Lower lobe of right lung (tissue), 2 donors: ENCODE data around the gene HPSE2. TPM values are rescaled to one million over a fixed set of nuclear protein-coding genes. Genes with fewer than 3 reads are reported as not detected.

Experiments
- ATAC-seq, 2 donors: fragments of 200-7000 bp; cut with Tn5 transposase; one replicate each; pipeline ENCODE4 v1.9.1; 2020 to 2022; ENCODE audit warnings: mild to moderate bottlenecking in 2 of 2, moderate library complexity in 2 of 2
- DNase-seq: peaks from one replicate; pipeline ENCODE4 v3.0.0-alpha.2; 2020
- H3K27ac ChIP-seq: fragments of 200-600 bp; one replicate; pipeline ENCODE4 v1.8.0; 2022
- H3K27me3 ChIP-seq: fragments of 200-600 bp; one replicate; pipeline ENCODE4 v1.8.0; 2022; ENCODE audit warnings: low read depth
- H3K36me3 ChIP-seq: fragments of 200-600 bp; one replicate; pipeline ENCODE4 v1.8.0; 2022; ENCODE audit warnings: mild to moderate bottlenecking
- H3K4me1 ChIP-seq: fragments of 200-600 bp; one replicate; pipeline ENCODE4 v1.8.0; 2022
- H3K4me3 ChIP-seq: fragments of 200-600 bp; one replicate; pipeline ENCODE4 v1.8.0; 2022; ENCODE audit warnings: mild to moderate bottlenecking
- H3K9me3 ChIP-seq: fragments of 200-600 bp; one replicate; pipeline ENCODE4 v1.8.0; 2022
- intact Hi-C: fragments of 100-400 bp; cut with DNase I; formaldehyde crosslinking; loops from one replicate; pipeline ENCODE4 v1.11.0; 2022
- total RNA-seq: library from RNA; stranded (reverse); fragmentation: NEBNext Ultra II Directional; extraction: Animal tissue kit (Norgen Biotek cat#: 25700); gene quantifications from one replicate; pipeline ENCODE4 v1.2.1, GENCODE V29; 2021
- TF ChIP-seq, protein P1 (sequence below): fragments of 200-600 bp; IDR thresholded peaks from one replicate; pipeline ENCODE4 v1.8.0; 2022; ENCODE audit warnings: antibody characterized with exemption, mild to moderate bottlenecking
- donor health status: DM: no; HTN: yes; CAD: no; lungs with severe emphysema.

HPSE2 gene
- total RNA-seq, 1 donor from 2014 or later = 0.77 TPM

DNA sequence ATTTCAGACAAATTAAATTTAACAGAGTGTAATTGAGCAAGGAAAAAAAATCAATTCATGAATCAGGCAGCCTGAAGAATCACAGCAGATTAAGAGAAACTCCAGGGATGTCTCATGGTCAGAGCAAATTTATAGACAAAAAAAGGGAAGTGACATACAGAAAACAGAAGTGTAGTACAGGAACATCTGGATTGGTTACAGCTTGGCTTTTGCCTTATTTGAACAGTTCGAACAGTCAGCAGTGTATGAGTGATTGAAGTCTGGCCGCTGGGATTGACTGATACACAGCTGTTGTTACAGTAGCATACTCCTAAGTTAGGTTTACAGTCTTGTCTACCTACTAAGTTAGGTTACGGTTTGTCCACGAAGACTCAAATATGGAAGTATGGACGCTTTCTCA is 255.3 kb downstream of the HPSE2 start:
- intact Hi-C loops = no loop called here
- ATAC-seq (no peak), DNase-seq (no peak)
- no peak overlapping the region for H3K27ac ChIP-seq
- no peaks in the 10 kb centered on the region for H3K4me1 ChIP-seq
- no peaks in the 10 kb centered on the region for H3K27me3 ChIP-seq
- TF ChIP-seq, protein P1, sequence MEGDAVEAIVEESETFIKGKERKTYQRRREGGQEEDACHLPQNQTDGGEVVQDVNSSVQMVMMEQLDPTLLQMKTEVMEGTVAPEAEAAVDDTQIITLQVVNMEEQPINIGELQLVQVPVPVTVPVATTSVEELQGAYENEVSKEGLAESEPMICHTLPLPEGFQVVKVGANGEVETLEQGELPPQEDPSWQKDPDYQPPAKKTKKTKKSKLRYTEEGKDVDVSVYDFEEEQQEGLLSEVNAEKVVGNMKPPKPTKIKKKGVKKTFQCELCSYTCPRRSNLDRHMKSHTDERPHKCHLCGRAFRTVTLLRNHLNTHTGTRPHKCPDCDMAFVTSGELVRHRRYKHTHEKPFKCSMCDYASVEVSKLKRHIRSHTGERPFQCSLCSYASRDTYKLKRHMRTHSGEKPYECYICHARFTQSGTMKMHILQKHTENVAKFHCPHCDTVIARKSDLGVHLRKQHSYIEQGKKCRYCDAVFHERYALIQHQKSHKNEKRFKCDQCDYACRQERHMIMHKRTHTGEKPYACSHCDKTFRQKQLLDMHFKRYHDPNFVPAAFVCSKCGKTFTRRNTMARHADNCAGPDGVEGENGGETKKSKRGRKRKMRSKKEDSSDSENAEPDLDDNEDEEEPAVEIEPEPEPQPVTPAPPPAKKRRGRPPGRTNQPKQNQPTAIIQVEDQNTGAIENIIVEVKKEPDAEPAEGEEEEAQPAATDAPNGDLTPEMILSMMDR = no peak
- no peaks in the 10 kb centered on the region for H3K9me3 ChIP-seq
- H3K4me3 ChIP-seq = no peak overlapping the region
- no peaks in the 10 kb centered on the region for H3K36me3 ChIP-seq

DNA sequence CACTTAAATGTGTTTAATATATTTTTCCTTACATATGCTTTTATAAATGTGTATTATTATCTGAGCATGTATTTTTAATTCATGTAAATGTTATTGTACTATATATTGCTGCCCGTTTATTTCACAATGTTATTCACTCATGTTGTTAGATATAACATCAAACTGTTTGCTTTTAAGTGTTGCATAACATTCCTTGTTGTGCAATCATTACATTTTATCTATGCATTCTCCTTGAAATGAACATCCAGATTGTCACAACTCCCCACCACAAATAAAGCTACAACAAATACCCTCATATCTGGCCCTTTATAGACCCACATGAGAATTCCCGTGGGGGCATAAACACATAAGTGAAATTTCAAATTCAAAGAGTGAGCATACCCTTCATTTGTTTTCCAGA is 264.2 kb downstream of the HPSE2 start:
- DNase-seq (no peak), ATAC-seq (no peak)
- no peaks in the 10 kb centered on the region for H3K27me3 ChIP-seq
- TF ChIP-seq, protein P1 = no peak
- no peaks in the 10 kb centered on the region for H3K9me3 ChIP-seq
- no peak overlapping the region for H3K27ac ChIP-seq
- intact Hi-C loops = no loop called here
- no peak overlapping the region for H3K4me3 ChIP-seq
- H3K4me1 ChIP-seq = no peaks in the 10 kb centered on the region
- no peaks in the 10 kb centered on the region for H3K36me3 ChIP-seq

DNA sequence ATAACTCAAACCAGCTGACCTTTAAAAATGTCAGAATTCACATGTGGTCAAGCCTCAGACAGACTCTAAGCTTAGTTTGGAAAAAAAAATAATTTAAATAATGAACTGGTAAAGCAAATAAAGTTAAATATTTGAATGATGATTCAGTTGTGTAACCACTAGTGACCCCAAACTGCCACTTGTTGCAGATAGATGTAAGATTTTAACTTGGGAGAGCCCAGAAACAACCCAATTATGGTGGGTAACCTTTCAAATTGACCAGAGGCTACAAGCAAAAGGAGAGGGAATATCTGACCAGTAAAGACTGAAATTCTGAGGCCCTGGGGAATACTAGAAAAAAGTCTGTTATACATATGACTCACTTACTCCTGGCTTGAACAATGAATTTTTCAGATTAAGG is 268.1 kb downstream of the HPSE2 start:
- Histone ChIP-seq H3K27ac (no peak overlapping the region), H3K27me3 (no peaks in the 10 kb centered on the region), H3K4me1 (no peaks in the 10 kb centered on the region), H3K36me3 (no peaks in the 10 kb centered on the region), H3K9me3 (no peaks in the 10 kb centered on the region), H3K4me3 (no peak overlapping the region)
- intact Hi-C loops = no loop called here
- DNase-seq (no peak), ATAC-seq (no peak)
- TF ChIP-seq, protein P1 = no peak

DNA sequence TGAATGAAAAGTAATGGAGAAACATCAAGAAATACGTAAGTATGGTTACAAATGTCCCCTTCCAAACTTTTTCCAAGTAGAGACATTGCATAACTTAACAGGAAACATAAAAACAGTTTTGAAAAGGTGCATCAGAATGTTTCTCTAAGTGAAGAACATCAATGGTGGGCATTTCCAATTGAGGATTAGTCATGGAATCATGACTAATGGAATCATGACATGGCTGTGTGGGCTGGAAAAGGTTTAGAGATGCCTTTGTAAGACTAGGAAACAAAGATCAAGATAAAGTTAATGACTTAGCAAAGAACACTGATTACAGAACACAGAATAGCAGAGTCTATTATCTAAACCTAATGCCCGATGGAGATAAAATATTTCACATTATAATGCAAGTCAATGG is 272.0 kb downstream of the HPSE2 start:
- Histone ChIP-seq H3K9me3 (no peaks in the 10 kb centered on the region), H3K27me3 (no peaks in the 10 kb centered on the region), H3K4me1 (no peaks in the 10 kb centered on the region), H3K27ac (no peak overlapping the region), H3K4me3 (no peak overlapping the region), H3K36me3 (no peaks in the 10 kb centered on the region)
- intact Hi-C loops = no loop called here
- TF ChIP-seq, protein P1 = no peak
- ATAC-seq = no peak
- DNase-seq = no peak

DNA sequence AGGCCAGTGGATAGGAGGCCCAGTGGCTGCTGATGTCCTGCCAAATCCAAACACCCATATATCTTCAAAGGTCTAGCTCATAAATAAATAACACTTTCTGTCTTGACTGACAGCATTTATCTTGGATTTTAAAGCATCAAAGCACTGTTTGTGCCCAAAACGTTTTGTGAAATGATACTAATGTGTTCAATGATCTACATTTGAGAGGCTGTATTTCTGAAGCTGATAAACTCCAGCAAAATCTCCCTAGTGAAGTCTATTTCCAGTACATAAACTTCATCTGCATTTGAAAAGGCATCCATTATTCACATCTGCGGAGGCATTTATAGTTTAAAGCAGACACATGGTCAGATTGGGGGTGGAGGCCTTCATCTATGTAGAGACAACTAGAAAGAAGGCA is 276.3 kb downstream of the HPSE2 start:
- Histone ChIP-seq H3K27ac (no peak overlapping the region), H3K36me3 (no peaks in the 10 kb centered on the region), H3K27me3 (no peaks in the 10 kb centered on the region), H3K9me3 (no peaks in the 10 kb centered on the region), H3K4me3 (no peak overlapping the region), H3K4me1 (no peaks in the 10 kb centered on the region)
- intact Hi-C loops = no loop called here
- ATAC-seq (no peak), DNase-seq (no peak)
- TF ChIP-seq, protein P1 = no peak

DNA sequence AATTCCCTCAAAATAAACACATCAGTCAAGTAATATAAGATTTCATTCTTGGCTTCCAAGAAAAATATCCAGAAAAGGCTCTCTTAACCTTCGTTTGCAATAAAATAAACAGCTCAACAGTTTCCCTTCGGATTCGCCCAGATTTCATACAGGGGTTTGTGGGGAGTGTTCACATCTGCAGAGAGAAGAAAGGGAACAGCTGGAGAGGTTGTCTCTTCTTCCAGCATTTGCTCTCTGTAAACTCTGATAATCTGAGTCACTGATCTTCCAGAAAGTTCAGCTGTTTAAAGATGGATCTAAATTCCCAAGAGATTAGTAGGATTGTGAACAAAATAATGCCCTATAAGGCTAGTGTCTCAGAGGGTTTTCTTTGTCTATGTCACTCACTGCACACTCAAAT is 277.9 kb downstream of the HPSE2 start:
- Histone ChIP-seq H3K4me3 (no peak overlapping the region), H3K27me3 (no peaks in the 10 kb centered on the region), H3K27ac (no peak overlapping the region), H3K4me1 (no peaks in the 10 kb centered on the region), H3K9me3 (no peaks in the 10 kb centered on the region), H3K36me3 (no peaks in the 10 kb centered on the region)
- ATAC-seq (no peak), DNase-seq (no peak)
- TF ChIP-seq, protein P1 = no peak
- intact Hi-C loops = no loop called here
